ACHN (cell line): Measurements from ENCODE around the gene TUT4.

Experiments
- DNase-seq: peaks from one replicate; pipeline ENCODE4 v3.0.0-alpha.2; 2015
- in situ Hi-C: cut with HindIII; loops from 2 replicates; pipeline ENCODE4 v1.10.0; 2017; ENCODE audit warnings: low sequenced_read_pairs, low pct_ligation_motif_present, low pct_unique_long_range_greater_than_20kb

The TUT4 gene

DNA sequence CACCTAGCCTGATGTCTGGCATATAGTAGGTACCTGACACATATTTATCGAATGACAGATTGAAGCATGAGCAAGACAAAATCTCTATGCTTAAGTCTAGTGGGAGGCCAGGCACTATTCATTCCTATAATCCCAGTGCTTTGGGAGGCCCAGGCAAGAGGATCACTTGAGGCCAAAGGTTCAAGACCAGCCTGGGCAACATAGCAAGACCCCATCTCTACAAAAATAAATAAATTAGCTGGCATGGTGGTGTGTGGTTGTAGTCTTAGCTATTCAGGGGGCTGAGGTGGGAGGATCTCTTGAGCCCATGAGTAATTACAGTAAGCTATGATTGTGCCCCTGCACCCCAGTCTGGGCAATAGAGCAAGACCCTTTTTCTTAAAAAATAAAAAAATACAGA is 23.2 kb upstream of the TUT4 start:
- in situ Hi-C loops = no loop called here
- no peak for DNase-seq

- DNase-seq = peak; percentile 63
- in situ Hi-C loops = no loop called here
These were observed 21.7 kb upstream of the TUT4 start for GRCh38 chr1:52574594-52574993.

- in situ Hi-C loops = no loop called here
- DNase-seq = no peak
These were observed 19.5 kb upstream of the TUT4 start for GRCh38 chr1:52572387-52572786.

DNA sequence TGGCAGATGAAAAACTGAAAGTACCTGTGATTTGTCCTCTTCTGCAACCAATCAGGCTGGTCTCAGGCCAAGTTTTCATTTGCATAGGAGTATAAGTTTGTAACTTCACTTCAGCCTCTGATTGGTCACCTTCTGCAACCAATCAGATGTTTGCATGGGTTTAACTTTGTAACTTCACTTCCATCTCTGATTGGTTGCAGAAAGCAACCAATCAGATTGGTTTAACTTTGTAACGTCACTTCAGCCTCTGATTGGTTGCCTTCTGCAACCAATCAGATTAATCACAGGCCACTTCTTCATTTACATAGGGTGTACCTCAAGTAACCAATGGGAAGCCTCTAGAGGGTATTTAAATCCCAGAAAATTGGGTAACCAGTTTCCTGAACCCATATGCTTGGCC is 18.9 kb upstream of the TUT4 start:
- in situ Hi-C loops = no loop called here

GRCh38 chr1:52569449-52570210 is 16.7 kb upstream of the TUT4 start:
- DNase-seq = no peak

More for the DNA sequence above, 18.9 kb upstream of the TUT4 start:
- DNase-seq = peak; percentile 22

GRCh38 chr1:52567943-52568342 is 15.1 kb upstream of the TUT4 start:
- no peak for DNase-seq
- in situ Hi-C loops = no loop called here

More at GRCh38 chr1:52569449-52570210, 16.7 kb upstream of the TUT4 start:
- in situ Hi-C loops = no loop called here

DNA sequence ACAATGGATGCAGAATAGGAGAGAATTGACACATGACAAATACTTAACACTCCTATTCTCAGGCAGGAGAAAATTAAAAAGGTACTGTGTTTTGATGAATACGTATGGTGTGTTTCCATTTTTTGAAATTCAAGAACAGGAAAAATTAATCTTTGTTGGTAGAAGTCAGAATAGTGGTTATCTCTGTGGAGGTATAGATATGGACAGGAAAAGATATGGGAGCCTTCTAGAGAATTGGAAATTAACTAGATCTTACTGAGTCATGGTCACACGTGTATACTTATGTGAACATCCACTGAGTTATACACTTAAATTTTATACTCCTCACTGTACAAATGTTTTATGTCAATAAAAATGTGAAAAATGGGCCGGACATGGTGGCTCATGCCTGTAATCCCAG is 9.9 kb upstream of the TUT4 start:
- no peak for DNase-seq
- in situ Hi-C loops = no loop called here

DNA sequence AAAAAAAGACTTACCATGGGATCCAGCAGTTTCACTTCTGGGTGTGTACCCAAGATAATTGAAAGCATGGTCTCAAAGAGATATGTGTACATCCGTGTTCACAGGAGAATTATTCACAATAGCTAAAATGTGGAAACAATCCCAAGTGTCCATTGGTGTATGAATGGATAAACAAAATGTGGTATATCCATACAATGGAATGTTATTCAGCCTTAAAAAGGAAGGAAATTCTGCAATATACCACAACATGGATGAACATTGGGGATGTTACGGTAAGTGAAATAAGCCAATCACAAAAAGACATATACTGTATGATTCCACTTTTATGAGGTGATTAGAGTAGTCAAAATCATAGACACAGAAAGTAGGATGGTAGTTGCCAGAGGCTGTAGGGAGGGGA is 7.0 kb upstream of the TUT4 start:
- in situ Hi-C loops = no loop called here
- no peak for DNase-seq

GRCh38 chr1:52558941-52559340 is 6.0 kb upstream of the TUT4 start:
- in situ Hi-C loops = no loop called here

GRCh38 chr1:52556641-52557360 is 3.9 kb upstream of the TUT4 start:
- in situ Hi-C loops = no loop called here
- no peak for DNase-seq

More at GRCh38 chr1:52558941-52559340, 6.0 kb upstream of the TUT4 start:
- DNase-seq = no peak

DNA sequence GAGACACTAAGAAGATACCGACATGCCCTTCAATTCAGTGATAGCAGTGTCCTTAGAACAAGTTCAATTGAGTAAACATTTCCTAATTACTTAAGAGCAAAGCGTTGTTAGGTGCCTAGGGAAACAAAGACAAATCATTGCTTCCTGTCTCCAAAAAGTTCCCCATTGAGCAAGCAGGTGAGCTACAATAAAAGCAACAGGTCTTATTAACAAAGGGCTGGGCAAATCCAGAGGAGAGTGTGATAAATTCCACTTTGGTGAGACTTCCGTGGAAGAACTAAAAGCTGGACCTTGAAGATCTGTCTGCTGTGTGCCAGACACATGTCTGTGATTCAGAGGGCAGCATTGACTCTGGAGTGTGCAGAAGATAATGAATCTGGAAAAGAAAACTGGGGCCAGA is 1.9 kb upstream of the TUT4 start:
- no peak for DNase-seq
- in situ Hi-C loops = no loop called here

DNA sequence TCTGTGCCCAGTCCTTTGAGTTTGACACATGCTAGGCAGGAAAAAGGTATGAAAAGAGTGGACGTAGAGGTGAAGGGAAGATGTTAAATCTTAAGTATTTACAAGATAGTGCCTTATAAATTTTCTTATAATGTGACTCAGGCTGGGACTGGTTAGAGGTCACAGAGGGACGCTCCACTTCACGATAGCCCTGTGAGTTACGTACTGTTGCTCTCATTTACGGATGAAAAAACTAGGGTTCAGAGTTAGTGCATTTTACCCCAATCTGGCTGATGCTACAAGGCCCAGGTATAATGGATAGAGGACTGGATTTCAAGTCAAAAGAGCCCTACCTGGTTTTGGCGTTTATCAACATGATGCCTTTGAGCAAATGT is 1.4 kb upstream of the TUT4 start:
- in situ Hi-C loops = no loop called here
- DNase-seq = no peak

GRCh38 chr1:52553362-52554266 is 722 bp upstream of the TUT4 start:
- peak; percentile 85 for DNase-seq

GRCh38 chr1:52552236-52552504 is 722 bp downstream of the TUT4 start:
- in situ Hi-C loops = no loop called here
- DNase-seq = peak; percentile 44

More at GRCh38 chr1:52553362-52554266, 722 bp upstream of the TUT4 start:
- in situ Hi-C loops = no loop called here

GRCh38 chr1:52551507-52552235 is 1.2 kb downstream of the TUT4 start:
- in situ Hi-C loops = no loop called here

DNA sequence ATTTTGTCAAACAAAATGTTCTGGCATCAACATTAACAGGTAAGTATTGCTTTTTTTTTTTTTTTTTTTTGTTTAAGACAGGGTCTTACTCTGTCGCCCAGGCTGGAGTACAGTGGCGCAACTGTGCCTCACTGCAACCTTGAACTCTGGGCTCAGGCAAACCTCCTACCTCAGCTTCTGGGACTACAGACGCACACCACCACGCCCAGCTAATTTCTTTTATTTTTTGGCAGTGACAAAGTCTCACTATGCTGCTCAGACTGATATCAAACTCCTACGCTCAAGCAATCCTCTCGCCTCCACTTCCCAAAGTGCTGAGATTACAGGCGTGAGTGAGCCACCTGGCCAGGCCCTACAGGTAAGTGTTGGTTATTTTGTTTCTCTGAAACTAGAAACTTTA is 2.4 kb downstream of the TUT4 start:
- DNase-seq = no peak
- in situ Hi-C loops = no loop called here

More at GRCh38 chr1:52551507-52552235, 1.2 kb downstream of the TUT4 start:
- DNase-seq = peak; percentile 12

GRCh38 chr1:52549267-52549666 is 3.6 kb downstream of the TUT4 start:
- DNase-seq = no peak
- in situ Hi-C loops = no loop called here

- in situ Hi-C loops = no loop called here
- no peak for DNase-seq
These were observed 6.0 kb downstream of the TUT4 start for GRCh38 chr1:52546852-52547251.
